Progenitor cell of endocrine pancreas (in vitro differentiated cells): ENCODE data around the gene SLC39A3. TPM values are rescaled to one million over a fixed set of nuclear protein-coding genes. Genes with fewer than 3 reads are reported as not detected.

Experiments used
- DNase-seq: peaks from one replicate; pipeline ENCODE4 v3.0.0; 2021; ENCODE audit warnings: low spot score; ENCODE audit not compliant: unreplicated experiment
- H3K27ac Mint-ChIP-seq: 2 replicates; pipeline ENCODE4 v1.8.0; 2021; ENCODE audit warnings: mild to moderate bottlenecking, moderate library complexity, mixed read lengths
- H3K27me3 Mint-ChIP-seq: 2 replicates; pipeline ENCODE4 v1.8.0; 2021; ENCODE audit warnings: mixed read lengths
- H3K36me3 Mint-ChIP-seq: 2 replicates; pipeline ENCODE4 v1.8.0; 2022; ENCODE audit warnings: mixed read lengths; ENCODE audit not compliant: insufficient read depth
- H3K4me1 Mint-ChIP-seq: 2 replicates; pipeline ENCODE4 v1.8.0; 2021; ENCODE audit warnings: low read depth, mixed read lengths
- H3K4me3 Mint-ChIP-seq: 2 replicates; pipeline ENCODE4 v1.8.0; 2021; ENCODE audit warnings: low read depth, mild to moderate bottlenecking, moderate library complexity, mixed read lengths
- H3K9me3 Mint-ChIP-seq: 2 replicates; pipeline ENCODE4 v1.8.0; 2021; ENCODE audit warnings: low read depth, mixed read lengths
- total RNA-seq: library from RNA; stranded (reverse); gene quantifications from 2 replicates; pipeline ENCODE4 v1.2.1, GENCODE V29; 2021
- TF ChIP-seq, protein P1 (sequence below): fragments of 200-600 bp; sonication (generic); IDR thresholded peaks from one replicate; pipeline ENCODE4 v1.5.0; 2021; ENCODE audit warnings: antibody characterized with exemption, mild to moderate bottlenecking; ENCODE audit not compliant: unreplicated experiment

The SLC39A3 gene
- total RNA-seq, 1 donor from 2014 or later, result 23.8 TPM

DNA sequence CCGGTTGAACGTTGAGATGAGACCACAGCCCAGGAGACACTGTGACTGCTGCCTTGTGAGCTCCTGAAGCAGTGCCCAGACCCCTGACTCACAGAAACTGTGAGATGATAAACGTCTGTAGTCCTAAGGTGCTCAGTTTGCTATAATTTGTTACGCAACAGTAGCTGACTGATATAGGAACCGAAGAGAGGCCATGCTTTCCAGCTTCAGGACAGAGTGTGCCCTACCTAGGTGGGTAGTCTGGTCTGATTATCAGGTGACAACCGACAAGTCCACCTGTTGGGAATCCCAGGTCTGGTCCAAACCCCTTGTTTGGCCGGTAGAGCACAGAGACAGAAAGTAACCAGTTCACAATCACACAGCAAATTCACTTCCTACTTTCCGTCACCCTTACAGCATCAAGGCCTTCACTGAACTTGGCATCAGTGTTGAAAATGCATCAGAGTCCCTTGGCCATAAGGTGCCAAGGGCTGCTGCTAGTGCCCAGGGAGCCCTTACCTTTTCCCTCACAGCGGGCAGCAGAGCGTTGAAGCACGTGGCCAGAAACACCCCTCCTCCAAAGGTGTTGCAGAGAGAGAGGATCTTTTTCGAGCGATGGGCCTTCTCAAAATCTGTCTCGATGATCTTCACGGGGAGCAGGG is 3.1 kb downstream of the SLC39A3 start:
- Mint-ChIP-seq H3K27me3 (peaks cover 3% of the 10 kb centered on the region), H3K27ac (no peak overlapping the region), H3K4me3 (no peak overlapping the region), H3K36me3 (peaks cover 11% of the 10 kb centered on the region), H3K9me3 (no peaks in the 10 kb centered on the region), H3K4me1 (peaks cover 4% of the 10 kb centered on the region)
- no peak for DNase-seq
- TF ChIP-seq, protein P1, sequence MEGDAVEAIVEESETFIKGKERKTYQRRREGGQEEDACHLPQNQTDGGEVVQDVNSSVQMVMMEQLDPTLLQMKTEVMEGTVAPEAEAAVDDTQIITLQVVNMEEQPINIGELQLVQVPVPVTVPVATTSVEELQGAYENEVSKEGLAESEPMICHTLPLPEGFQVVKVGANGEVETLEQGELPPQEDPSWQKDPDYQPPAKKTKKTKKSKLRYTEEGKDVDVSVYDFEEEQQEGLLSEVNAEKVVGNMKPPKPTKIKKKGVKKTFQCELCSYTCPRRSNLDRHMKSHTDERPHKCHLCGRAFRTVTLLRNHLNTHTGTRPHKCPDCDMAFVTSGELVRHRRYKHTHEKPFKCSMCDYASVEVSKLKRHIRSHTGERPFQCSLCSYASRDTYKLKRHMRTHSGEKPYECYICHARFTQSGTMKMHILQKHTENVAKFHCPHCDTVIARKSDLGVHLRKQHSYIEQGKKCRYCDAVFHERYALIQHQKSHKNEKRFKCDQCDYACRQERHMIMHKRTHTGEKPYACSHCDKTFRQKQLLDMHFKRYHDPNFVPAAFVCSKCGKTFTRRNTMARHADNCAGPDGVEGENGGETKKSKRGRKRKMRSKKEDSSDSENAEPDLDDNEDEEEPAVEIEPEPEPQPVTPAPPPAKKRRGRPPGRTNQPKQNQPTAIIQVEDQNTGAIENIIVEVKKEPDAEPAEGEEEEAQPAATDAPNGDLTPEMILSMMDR, result no peak

DNA sequence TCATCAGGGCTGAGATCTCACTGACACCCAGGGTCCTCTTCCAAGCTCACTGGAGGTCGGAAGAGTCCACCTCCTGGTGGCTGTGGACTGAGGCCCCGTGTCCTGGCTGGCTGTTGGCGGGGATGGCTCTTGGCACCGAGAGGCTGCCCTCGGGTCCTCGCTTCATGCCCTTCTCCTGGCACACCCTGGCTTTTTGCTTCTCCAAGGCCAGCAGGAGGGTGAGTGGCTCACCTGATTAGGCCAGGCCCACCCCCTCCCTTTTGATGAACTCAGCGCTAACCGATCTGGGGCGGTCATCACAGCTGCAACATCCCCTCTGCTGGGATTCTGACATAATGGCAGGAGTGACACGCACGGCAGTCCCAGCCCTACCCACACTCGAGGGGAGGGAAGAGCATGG is 4.4 kb downstream of the SLC39A3 start:
- no peak for DNase-seq
- Mint-ChIP-seq H3K9me3 (no peaks in the 10 kb centered on the region), H3K4me3 (no peak overlapping the region), H3K27me3 (peaks cover 3% of the 10 kb centered on the region), H3K4me1 (peaks cover 4% of the 10 kb centered on the region), H3K27ac (no peak overlapping the region), H3K36me3 (peaks cover 11% of the 10 kb centered on the region)
- TF ChIP-seq, protein P1, result no peak

DNA sequence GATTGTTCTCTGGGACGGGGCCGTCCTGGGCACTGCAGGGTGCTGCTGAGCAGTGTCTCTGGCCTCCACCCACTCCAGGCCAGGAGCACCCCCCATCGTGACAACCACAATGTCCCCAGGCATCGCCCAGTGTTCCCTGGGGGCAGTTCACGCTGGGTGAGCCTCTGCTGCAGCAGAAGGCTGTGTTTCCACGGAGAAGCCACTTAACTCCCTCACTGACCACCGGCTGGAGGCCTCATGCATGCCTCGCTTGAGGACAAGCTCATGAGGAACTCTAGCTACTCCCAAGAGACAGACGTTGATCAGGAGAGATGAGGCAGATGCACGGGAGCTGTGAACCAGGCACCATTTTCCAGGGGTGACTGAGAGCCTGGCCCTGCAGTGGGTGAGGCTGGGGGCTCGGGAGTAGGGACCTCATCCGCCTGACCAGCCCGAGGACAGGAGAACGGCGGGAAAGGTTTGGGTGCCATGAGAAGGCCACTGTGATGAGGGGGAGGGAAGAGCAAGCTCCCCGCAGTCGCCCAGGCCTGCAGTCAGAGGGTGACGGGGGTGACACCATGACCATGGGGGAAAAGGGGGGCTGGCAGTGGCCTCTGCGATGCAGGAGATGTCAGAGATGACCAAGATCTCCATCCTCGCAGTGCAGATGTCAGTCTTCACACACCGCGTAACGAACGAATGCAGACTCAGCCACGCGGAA is 5.1 kb downstream of the SLC39A3 start:
- H3K27ac Mint-ChIP-seq, result no peak overlapping the region
- TF ChIP-seq, protein P1, result no peak

DNA sequence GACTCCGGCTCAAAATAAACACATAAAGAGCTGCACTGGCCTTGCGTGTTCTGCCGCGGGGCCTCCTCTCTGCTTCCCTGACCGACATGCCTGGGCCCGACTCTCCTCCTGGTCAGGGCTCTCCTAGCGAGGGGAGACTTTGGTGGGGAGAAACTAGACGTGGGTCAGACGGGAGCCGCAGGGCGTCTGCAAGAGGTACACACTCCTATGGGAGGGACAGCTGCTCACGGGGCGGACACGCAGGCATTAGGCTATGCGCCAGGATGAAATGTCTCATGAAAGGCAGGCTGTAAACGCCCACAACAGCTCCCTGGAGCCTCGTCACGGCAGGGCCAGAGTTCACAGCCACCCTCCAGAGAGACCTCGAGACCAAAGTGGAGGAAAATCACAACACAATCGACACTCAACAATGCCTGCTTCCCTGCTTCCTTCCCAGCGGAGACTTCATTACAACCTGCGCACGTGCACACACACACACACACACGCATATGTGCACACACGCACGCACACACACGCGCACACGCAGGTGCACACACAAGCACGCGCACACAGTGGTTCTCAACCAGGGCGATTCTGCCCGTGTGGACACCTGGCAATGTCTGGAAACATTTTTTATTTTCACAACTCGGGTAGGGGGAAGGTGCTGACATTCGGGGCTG is 5.8 kb downstream of the SLC39A3 start:
- no peak overlapping the region for H3K4me3 Mint-ChIP-seq

More for the DNA sequence above, 5.1 kb downstream of the SLC39A3 start:
- peaks cover 11% of the 10 kb centered on the region for H3K36me3 Mint-ChIP-seq
- DNase-seq, result no peak
- no peaks in the 10 kb centered on the region for H3K9me3 Mint-ChIP-seq
- peaks cover 4% of the 10 kb centered on the region for H3K4me1 Mint-ChIP-seq
- no peak overlapping the region for H3K4me3 Mint-ChIP-seq
- no peaks in the 10 kb centered on the region for H3K27me3 Mint-ChIP-seq

DNA sequence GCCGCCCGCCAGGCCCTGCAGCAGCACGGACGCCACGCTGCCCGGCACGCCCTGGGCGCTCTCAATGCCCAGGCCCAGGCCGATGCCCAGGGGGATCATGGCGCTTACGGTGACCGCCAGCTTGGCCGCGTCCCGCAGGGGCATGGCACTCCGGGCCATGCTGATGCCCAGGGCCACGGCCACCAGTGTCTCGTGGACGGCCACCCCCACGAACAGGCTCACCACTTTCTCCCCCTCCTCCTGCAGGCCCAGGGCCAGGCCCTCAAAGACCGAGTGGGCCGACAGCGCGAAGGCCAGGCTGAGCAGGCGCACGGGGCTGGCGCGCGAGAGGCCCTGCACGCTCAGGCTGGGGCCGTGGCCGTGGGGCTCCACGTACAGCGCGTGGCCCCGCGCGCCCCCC is 6.9 kb downstream of the SLC39A3 start:
- Mint-ChIP-seq H3K36me3 (peaks cover 11% of the 10 kb centered on the region), H3K27me3 (peaks cover 7% of the 10 kb centered on the region), H3K4me1 (no peaks in the 10 kb centered on the region), H3K27ac (no peak overlapping the region), H3K4me3 (no peak overlapping the region), H3K9me3 (no peaks in the 10 kb centered on the region)
- TF ChIP-seq, protein P1, result no peak
- no peak for DNase-seq

More for the DNA sequence above, 5.8 kb downstream of the SLC39A3 start:
- Mint-ChIP-seq H3K4me1 (peaks cover 1% of the 10 kb centered on the region), H3K27me3 (no peaks in the 10 kb centered on the region), H3K36me3 (peaks cover 11% of the 10 kb centered on the region), H3K9me3 (no peaks in the 10 kb centered on the region), H3K27ac (no peak overlapping the region)
- TF ChIP-seq, protein P1, result no peak
- no peak for DNase-seq
